ENCODE data around the gene TRIM15.

DNA sequence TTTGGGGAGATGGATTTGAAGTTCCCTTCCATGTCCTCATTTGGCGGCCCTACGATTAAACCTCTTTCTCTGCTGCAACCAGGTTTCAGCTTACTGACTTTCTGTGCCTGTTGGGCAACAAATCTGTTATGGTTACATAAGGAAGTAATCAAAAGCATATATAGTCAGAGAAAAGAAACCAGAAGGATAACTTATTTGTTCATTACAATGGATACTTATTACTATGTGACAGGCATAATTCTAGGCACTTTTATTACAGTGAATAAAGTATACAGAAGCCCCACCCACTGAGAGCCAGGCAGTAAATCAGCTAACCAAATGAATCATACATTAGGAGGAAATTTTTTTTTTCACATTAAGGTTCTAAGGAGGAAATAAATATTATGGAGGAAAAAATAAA, 40.8 kb upstream of the TRIM15 start:
- TF ChIP-seq, protein P1, sequence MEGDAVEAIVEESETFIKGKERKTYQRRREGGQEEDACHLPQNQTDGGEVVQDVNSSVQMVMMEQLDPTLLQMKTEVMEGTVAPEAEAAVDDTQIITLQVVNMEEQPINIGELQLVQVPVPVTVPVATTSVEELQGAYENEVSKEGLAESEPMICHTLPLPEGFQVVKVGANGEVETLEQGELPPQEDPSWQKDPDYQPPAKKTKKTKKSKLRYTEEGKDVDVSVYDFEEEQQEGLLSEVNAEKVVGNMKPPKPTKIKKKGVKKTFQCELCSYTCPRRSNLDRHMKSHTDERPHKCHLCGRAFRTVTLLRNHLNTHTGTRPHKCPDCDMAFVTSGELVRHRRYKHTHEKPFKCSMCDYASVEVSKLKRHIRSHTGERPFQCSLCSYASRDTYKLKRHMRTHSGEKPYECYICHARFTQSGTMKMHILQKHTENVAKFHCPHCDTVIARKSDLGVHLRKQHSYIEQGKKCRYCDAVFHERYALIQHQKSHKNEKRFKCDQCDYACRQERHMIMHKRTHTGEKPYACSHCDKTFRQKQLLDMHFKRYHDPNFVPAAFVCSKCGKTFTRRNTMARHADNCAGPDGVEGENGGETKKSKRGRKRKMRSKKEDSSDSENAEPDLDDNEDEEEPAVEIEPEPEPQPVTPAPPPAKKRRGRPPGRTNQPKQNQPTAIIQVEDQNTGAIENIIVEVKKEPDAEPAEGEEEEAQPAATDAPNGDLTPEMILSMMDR (IDR thresholded peaks at IDR 0.05; ENCODE audit: insufficient read depth, low read length) = no peak
- no peak for TF ChIP-seq POLR2AphosphoS5 (IDR thresholded peaks at IDR 0.05; ENCODE audit: low read depth)
- no peak for TF ChIP-seq SPI1 (IDR thresholded peaks at IDR 0.05; ENCODE audit: borderline replicate concordance, low read depth)
- no peak for TF ChIP-seq GABPA (IDR thresholded peaks at IDR 0.05; ENCODE audit: low read depth)

Measured in HL-60 (cell line).